Measurements from ENCODE around the gene PJA2.

The PJA2 gene

DNA sequence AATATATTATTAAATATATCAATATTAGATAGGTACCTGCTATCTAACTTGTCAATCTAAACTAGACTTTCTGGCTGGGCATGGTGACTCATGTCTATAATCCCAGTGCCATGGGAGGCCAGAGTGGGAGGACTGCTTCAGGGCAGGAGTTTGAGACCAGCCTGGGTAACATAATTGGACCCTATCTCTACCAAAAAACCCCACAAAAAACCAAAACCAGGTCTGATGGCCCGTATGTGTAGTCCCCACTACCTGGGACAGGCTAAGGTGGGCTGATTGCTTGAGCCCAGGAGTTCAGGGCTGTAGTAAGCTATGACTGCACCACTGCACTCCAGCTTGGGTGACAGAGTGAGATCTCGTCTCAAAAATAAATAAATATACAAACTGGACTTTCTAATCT, 55.0 kb downstream of the PJA2 start:
- Histone ChIP-seq H3K36me3 (ENCODE audit: insufficient read depth, low read length) (peaks cover 52% of the 10 kb centered on the region), H3K4me1 (ENCODE audit: insufficient read depth, low read length) (peaks cover 8% of the 10 kb centered on the region), H3K27me3 (ENCODE audit: insufficient read depth, low read length) (no peaks in the 10 kb centered on the region), H2AFZ (ENCODE audit: low read depth, low read length) (no peak overlapping the region), H3K4me3 (ENCODE audit: low read length) (no peak overlapping the region), H3K9me3 (ENCODE audit: low read length) (peaks cover 3% of the 10 kb centered on the region)

DNA sequence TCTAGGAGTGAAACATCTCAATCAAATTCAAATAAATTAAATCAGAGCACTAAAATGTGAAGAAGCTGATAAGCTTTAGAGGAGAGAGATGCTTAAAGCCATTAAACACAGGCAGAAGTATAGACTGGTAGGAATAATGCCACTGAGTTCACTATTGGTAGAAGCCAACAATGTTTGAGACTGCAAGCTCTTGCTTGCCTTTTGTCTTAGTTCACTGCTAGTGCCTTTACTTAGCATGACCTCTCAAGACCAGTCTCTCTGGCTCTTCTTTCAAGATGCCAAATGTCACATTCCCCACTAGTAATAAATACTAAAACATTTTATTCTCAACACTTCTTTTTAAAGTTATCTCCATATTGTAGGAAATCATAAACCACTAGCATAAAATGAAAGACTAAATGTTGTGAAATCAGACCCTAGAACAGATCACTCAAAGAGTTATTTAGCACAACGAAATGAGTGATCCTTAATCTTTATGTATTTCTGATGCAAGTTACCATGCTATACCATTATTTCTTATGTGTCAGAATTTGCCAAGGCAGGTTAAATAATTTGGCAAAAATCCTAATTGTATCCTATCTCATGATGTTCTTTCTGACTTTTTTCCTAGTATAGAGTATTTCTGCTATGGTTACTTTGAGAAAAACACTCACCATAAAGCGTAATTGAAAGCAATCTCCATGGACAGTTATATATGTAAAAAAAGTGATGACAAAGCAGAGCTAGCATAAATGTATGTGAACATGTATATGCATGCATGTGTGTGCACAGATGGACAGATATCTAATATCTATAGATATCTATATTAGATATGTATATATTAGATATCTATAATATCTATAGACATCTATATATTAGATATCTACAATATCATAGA, 57.5 kb downstream of the PJA2 start:
- peaks cover 8% of the 10 kb centered on the region for H3K4me1 ChIP-seq (ENCODE audit: insufficient read depth, low read length)
- H2AFZ ChIP-seq (ENCODE audit: low read depth, low read length): no peak overlapping the region
- H3K36me3 ChIP-seq (ENCODE audit: insufficient read depth, low read length): peaks cover 59% of the 10 kb centered on the region
- peaks cover 3% of the 10 kb centered on the region for H3K9me3 ChIP-seq (ENCODE audit: low read length)
- no peaks in the 10 kb centered on the region for H3K27me3 ChIP-seq (ENCODE audit: insufficient read depth, low read length)
- H3K4me3 ChIP-seq (ENCODE audit: low read length): no peak overlapping the region

- Histone ChIP-seq H3K36me3 (ENCODE audit: insufficient read depth, low read length) (peaks cover 68% of the 10 kb centered on the region), H3K9me3 (ENCODE audit: low read length) (peaks cover 3% of the 10 kb centered on the region), H2AFZ (ENCODE audit: low read depth, low read length) (no peak overlapping the region), H3K4me3 (ENCODE audit: low read length) (no peak overlapping the region), H3K4me1 (ENCODE audit: insufficient read depth, low read length) (peaks cover 8% of the 10 kb centered on the region), H3K27me3 (ENCODE audit: insufficient read depth, low read length) (no peaks in the 10 kb centered on the region)
Measured at GRCh38 chr5:109350537-109351270, 59.1 kb downstream of the PJA2 start.

- Histone ChIP-seq H3K4me1 (ENCODE audit: insufficient read depth, low read length) (peaks cover 8% of the 10 kb centered on the region), H3K27me3 (ENCODE audit: insufficient read depth, low read length) (no peaks in the 10 kb centered on the region), H2AFZ (ENCODE audit: low read depth, low read length) (no peak overlapping the region), H3K36me3 (ENCODE audit: insufficient read depth, low read length) (peaks cover 68% of the 10 kb centered on the region), H3K4me3 (ENCODE audit: low read length) (no peak overlapping the region), H3K9me3 (ENCODE audit: low read length) (peaks cover 2% of the 10 kb centered on the region)
Measured at GRCh38 chr5:109349388-109349787, 60.4 kb downstream of the PJA2 start.

- H3K27me3 ChIP-seq (ENCODE audit: insufficient read depth, low read length): no peaks in the 10 kb centered on the region
- H3K36me3 ChIP-seq (ENCODE audit: insufficient read depth, low read length): peaks cover 73% of the 10 kb centered on the region
- peaks cover 8% of the 10 kb centered on the region for H3K4me1 ChIP-seq (ENCODE audit: insufficient read depth, low read length)
- no peak overlapping the region for H2AFZ ChIP-seq (ENCODE audit: low read depth, low read length)
- H3K9me3 ChIP-seq (ENCODE audit: low read length): peaks cover 6% of the 10 kb centered on the region
- no peak overlapping the region for H3K4me3 ChIP-seq (ENCODE audit: low read length)
Measured at GRCh38 chr5:109347252-109347888, 62.4 kb downstream of the PJA2 start.

GRCh38 chr5:109345699-109346098, 64.1 kb downstream of the PJA2 start:
- no peaks in the 10 kb centered on the region for H3K27me3 ChIP-seq (ENCODE audit: insufficient read depth, low read length)
- no peaks in the 10 kb centered on the region for H3K4me1 ChIP-seq (ENCODE audit: insufficient read depth, low read length)
- H2AFZ ChIP-seq (ENCODE audit: low read depth, low read length): no peak overlapping the region
- H3K9me3 ChIP-seq (ENCODE audit: low read length): peaks cover 6% of the 10 kb centered on the region
- H3K4me3 ChIP-seq (ENCODE audit: low read length): no peak overlapping the region
- peaks cover 59% of the 10 kb centered on the region for H3K36me3 ChIP-seq (ENCODE audit: insufficient read depth, low read length)

- Histone ChIP-seq H3K9me3 (ENCODE audit: low read length) (peaks cover 6% of the 10 kb centered on the region), H3K4me3 (ENCODE audit: low read length) (no peak overlapping the region), H3K36me3 (ENCODE audit: insufficient read depth, low read length) (peaks cover 52% of the 10 kb centered on the region), H2AFZ (ENCODE audit: low read depth, low read length) (no peak overlapping the region), H3K27me3 (ENCODE audit: insufficient read depth, low read length) (no peaks in the 10 kb centered on the region), H3K4me1 (ENCODE audit: insufficient read depth, low read length) (no peaks in the 10 kb centered on the region)
Measured at GRCh38 chr5:109340351-109340750, 69.4 kb downstream of the PJA2 start.

- Histone ChIP-seq H3K9me3 (ENCODE audit: low read length) (no peaks in the 10 kb centered on the region), H3K4me3 (ENCODE audit: low read length) (no peak overlapping the region), H2AFZ (ENCODE audit: low read depth, low read length) (no peak overlapping the region), H3K27me3 (ENCODE audit: insufficient read depth, low read length) (no peaks in the 10 kb centered on the region), H3K36me3 (ENCODE audit: insufficient read depth, low read length) (peaks cover 60% of the 10 kb centered on the region), H3K4me1 (ENCODE audit: insufficient read depth, low read length) (no peaks in the 10 kb centered on the region)
Measured at GRCh38 chr5:109335114-109335513, 74.7 kb downstream of the PJA2 start.

DNA sequence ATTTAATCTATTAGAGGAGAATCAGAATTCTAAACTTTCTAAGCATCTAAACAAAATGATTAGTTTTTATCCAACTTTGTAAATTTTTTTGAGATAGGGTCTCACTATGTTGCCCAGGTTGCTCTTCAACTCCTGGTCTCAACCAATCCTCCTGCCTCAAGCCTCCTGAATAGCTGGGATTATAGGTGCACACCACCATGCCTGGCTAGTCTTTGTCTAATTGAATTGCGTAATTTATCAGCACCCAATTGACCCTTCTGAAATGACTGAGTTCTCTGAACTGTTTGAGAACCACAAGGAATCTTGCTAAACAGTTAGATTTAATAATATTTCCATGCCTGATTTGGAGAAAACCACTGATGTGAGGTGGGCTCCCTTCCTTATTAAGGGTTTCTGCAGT, 75.7 kb downstream of the PJA2 start:
- peaks cover 53% of the 10 kb centered on the region for H3K36me3 ChIP-seq (ENCODE audit: insufficient read depth, low read length)
- H2AFZ ChIP-seq (ENCODE audit: low read depth, low read length): no peak overlapping the region
- H3K4me3 ChIP-seq (ENCODE audit: low read length): no peak overlapping the region
- H3K27me3 ChIP-seq (ENCODE audit: insufficient read depth, low read length): no peaks in the 10 kb centered on the region
- no peaks in the 10 kb centered on the region for H3K9me3 ChIP-seq (ENCODE audit: low read length)
- no peaks in the 10 kb centered on the region for H3K4me1 ChIP-seq (ENCODE audit: insufficient read depth, low read length)

DNA sequence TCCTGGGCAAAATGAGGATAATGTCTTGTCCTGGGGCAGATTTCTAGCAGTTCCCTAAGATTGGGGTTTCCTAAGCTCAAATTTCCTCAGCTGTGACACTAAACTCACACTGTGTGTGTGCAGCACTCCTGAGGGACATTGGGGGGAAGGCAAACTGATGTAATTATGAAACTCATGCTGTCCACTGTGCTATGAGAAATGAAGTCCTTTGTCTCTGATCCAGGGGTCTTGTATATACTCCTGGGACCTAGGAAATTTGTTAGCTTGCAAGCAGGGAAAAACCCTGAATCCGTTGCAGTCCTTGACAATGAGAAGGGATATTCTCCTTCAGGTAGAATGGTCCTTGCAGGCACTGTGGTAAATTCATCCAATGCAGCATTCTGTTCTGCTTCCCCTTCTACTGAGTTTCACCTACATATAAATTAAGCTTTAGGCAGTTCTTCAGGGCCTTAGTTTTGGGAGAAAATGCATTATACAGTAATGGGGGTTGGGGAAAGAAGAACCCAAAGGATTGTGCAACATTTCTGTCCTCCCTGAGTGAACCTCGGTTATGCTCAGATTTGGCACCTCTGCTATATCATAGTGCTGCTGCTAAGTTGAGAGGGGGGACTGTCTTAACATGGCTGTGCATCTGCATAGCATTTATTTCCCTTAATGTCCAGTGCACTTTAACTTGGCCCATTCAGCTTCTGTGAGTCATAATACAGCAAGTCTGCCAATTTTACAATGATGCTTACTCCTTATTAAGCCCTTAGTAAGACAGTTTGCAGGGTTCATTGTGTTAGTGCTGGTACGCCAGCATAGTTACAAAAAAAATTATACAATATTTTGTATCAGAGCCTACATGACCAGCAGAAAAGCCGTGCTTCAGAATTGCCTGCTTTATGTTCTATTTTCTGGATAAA, 80.2 kb downstream of the PJA2 start:
- Histone ChIP-seq H2AFZ (ENCODE audit: low read depth, low read length) (no peak overlapping the region), H3K4me1 (ENCODE audit: insufficient read depth, low read length) (no peaks in the 10 kb centered on the region), H3K27me3 (ENCODE audit: insufficient read depth, low read length) (no peaks in the 10 kb centered on the region), H3K36me3 (ENCODE audit: insufficient read depth, low read length) (peaks cover 20% of the 10 kb centered on the region), H3K4me3 (ENCODE audit: low read length) (no peak overlapping the region), H3K9me3 (ENCODE audit: low read length) (no peaks in the 10 kb centered on the region)

DNA sequence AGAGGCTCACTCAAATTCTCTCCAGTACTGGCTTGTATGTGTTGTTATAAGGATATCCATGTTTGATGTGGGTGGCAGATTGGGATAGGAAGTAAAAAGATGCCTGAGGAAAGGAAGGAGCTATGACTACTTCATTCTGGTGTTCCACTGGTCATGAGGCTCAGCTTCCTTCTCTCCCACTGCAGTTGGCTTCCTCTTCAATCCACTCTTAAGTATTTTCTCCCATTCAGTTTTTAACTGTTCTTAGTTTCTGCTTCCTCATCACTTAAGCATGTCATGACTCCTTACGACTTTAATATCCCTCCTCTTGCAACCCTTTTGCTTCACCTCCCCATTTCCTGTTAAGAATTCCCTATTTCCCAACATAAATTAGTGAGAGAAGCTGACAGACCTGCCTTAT, 81.1 kb downstream of the PJA2 start:
- H3K9me3 ChIP-seq (ENCODE audit: low read length): no peaks in the 10 kb centered on the region
- peaks cover 12% of the 10 kb centered on the region for H3K36me3 ChIP-seq (ENCODE audit: insufficient read depth, low read length)
- no peaks in the 10 kb centered on the region for H3K27me3 ChIP-seq (ENCODE audit: insufficient read depth, low read length)
- H3K4me3 ChIP-seq (ENCODE audit: low read length): no peak overlapping the region
- H3K4me1 ChIP-seq (ENCODE audit: insufficient read depth, low read length): no peaks in the 10 kb centered on the region
- no peak overlapping the region for H2AFZ ChIP-seq (ENCODE audit: low read depth, low read length)

- H3K4me3 ChIP-seq (ENCODE audit: low read length): no peak overlapping the region
- H2AFZ ChIP-seq (ENCODE audit: low read depth, low read length): no peak overlapping the region
- peaks cover 4% of the 10 kb centered on the region for H3K36me3 ChIP-seq (ENCODE audit: insufficient read depth, low read length)
- H3K9me3 ChIP-seq (ENCODE audit: low read length): no peaks in the 10 kb centered on the region
- H3K27me3 ChIP-seq (ENCODE audit: insufficient read depth, low read length): no peaks in the 10 kb centered on the region
- no peaks in the 10 kb centered on the region for H3K4me1 ChIP-seq (ENCODE audit: insufficient read depth, low read length)
Measured at GRCh38 chr5:109327570-109327969, 82.2 kb downstream of the PJA2 start.
